OCI-M2 (cell line): Measurements from ENCODE around the gene B3GNT5.

Experiments used
- DNase-seq: peaks from one replicate; lab custom pipeline; 2025; ENCODE audit not compliant: unreplicated experiment; lab: John Stamatoyannopoulos, UW

The B3GNT5 gene, protein sequence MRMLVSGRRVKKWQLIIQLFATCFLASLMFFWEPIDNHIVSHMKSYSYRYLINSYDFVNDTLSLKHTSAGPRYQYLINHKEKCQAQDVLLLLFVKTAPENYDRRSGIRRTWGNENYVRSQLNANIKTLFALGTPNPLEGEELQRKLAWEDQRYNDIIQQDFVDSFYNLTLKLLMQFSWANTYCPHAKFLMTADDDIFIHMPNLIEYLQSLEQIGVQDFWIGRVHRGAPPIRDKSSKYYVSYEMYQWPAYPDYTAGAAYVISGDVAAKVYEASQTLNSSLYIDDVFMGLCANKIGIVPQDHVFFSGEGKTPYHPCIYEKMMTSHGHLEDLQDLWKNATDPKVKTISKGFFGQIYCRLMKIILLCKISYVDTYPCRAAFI

DNA sequence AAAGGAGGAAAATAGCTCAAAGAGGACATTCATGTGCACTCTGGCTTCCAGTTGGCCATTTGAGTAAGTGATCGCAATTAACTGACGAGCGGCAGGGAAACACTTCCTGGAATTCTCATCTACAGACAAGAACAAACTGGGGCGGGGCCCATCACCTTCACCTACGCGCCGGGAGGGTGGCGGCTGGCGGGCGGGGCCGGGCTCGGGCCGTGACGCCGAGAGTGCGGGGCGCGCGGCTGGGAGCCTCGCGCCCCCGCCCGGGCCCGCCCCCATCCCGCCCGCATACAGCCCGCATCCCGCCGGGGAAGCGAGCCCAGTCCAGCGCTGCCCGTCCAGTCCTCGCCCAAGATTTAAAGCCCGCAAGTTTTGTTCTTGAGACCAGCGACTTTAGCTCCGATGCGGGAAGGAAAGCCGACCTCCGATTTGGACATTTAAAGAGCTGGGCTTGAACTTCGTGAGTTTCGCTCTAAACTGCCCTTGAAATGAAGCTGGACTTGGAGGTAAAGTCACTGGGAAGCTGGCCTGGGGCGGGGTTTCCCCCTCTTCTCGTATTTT lies at the start of gene B3GNT5:
TSS of gene B3GNT5 (plus strand) at position 281 of the 555 bp plus-strand sequence. CDS start 16,546 bp downstream, outside the sequence.
- DNase-seq: no peak

DNA sequence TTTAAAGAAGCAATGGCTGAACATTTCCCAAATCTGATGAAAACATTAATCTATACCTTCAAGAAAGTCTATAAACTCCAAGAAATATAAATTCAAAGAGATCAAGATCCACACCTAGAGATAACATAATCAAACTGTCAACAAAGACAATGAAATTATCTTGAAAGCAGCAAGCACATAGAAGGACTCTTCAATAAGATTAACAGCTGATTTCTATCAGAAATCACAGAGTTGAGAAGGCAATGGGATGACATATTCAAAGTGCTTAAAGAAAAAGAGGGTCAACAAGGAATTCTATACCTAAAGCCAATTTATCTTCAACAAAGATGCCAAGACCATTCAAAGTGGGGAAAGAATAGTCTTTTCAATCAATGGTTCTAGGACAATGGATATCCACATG lies 49.4 kb upstream of the B3GNT5 start:
- DNase-seq: no peak

DNA sequence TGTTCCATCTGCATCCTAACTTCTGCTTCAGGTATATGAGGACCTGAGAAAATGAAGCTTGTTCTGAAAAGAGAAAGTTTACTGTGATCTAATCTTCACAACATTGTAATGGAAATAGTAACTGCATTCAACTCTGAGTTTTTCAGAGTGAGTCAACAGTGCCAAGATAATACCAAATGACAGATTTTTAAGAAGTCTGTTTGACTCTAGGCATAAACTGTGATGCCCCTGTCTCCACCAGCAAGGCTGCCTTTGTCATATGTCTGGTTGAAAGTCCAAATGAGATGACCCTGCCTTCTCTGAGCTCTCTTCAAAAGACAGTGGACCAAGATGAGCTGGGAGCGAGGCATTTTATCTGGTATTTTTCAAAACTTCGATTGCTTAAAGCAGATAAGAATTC lies 44.8 kb upstream of the B3GNT5 start:
- DNase-seq: no peak

DNA sequence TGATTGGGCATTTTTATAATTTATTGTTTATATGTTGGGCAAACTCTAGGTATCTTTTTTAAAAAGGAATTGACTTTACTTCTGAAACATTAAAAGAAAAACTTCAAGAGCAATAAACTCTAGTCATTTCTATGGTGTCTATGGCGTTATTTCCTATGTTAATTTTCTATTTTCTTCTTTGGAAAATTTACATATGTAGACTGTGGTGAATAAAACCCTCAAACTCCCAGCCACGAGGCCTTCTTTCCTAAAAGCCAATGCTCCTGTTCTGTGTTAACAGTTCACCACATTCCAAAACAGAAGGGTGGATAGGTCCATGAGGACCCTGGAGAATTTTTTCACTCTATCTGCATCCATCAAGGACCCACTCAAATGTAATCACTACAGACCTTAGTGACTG lies 44.3 kb upstream of the B3GNT5 start:
- no peak for DNase-seq

DNA sequence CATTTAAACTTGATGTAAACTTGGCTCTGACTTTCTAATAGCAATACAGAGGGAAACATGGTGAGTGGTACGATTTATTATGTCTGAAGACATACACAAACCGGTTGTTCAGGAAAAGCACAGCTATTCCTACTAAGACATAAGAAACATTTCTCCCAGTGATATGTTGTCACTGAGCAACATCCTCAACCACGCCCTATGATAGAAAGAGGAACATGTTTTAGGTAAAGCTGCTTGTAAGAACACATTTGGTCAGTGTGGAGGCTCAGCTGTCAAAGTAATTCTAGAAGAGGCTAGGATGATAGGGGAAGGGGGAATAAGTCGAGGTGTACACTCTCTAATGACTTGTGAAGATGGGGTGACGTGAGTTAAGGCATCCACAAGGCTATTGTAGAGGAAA lies 42.7 kb upstream of the B3GNT5 start:
- DNase-seq: no peak

DNA sequence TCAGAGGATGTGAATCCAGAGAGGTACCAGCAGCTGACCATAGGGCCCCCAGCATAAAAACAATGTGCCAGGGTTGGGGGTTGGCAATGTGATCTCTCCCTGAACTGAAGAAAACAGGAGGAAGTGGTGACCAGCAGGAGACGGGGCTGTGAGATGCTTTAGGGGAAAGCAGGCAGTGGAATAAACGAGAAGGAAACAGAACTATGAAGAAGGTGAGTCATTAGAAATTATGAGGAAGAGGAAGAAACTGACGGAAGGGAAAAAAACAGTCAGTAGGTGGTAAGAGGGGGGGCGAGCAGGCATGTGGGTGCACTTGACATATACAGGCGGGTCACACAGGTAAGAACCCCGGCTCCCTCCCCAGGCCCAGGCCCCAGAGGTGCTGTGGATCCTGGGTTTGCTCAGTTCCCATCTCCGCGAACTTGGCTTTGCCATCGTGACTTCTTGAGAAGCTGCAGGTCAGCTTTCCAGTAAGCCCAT lies 42.2 kb upstream of the B3GNT5 start:
- no peak for DNase-seq

DNA sequence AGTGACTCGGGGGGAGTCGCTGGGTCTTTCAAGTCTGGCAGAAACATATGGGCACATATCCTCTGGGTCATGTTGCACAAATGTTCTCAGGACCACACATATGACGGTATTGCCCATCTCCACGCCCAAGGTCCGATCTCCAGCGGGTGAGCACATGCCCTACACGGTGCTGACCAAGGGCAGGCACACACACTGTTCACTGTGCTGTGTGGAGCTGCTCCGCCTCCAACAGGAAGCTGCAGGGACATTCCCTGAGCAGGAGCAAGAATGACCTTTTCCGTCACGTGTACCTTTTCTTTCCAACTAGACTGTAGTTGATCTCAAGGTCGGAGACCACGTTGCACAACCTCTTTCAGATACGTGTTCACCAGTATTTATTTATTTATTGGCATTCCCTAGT lies 41.7 kb upstream of the B3GNT5 start:
- DNase-seq: no peak

DNA sequence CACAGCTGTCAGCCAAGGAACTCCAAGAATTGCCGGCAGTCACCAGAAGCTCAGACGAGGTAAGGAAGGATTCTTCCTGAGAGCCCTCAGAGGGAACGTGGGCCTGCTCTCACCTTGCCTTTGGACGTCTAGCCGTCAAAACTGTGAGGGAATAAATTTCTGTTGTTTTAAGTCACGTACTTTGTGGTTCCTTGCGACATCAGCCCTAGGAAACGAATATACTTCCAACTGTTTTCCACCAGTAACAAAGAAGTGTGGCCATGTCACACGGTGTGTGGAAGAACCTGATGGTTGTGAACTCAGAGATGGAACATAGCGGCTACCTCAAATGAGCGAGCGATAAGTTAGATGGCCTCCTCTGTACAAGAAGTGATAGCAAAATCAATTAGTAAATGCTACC lies 41.0 kb upstream of the B3GNT5 start:
- DNase-seq: no peak

DNA sequence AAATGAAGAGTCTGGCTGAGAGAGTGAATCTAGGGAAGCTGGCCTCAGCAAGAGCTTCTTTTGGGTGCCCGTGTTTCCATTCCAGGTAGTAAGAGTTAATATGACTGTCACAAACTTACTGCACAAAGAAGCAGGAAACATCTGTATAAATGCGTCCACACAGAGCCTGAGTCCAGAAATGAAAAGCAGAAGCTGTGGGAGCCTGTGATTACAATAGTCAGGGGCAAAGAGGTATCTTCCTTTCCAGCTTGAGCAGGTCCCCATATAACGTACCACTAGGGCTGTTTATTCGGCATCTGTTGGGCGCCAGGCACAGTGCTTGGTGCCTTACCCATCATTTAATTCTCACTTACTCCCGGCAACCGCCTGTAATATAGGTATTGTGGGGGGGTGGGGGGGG lies 40.5 kb upstream of the B3GNT5 start:
- no peak for DNase-seq

DNA sequence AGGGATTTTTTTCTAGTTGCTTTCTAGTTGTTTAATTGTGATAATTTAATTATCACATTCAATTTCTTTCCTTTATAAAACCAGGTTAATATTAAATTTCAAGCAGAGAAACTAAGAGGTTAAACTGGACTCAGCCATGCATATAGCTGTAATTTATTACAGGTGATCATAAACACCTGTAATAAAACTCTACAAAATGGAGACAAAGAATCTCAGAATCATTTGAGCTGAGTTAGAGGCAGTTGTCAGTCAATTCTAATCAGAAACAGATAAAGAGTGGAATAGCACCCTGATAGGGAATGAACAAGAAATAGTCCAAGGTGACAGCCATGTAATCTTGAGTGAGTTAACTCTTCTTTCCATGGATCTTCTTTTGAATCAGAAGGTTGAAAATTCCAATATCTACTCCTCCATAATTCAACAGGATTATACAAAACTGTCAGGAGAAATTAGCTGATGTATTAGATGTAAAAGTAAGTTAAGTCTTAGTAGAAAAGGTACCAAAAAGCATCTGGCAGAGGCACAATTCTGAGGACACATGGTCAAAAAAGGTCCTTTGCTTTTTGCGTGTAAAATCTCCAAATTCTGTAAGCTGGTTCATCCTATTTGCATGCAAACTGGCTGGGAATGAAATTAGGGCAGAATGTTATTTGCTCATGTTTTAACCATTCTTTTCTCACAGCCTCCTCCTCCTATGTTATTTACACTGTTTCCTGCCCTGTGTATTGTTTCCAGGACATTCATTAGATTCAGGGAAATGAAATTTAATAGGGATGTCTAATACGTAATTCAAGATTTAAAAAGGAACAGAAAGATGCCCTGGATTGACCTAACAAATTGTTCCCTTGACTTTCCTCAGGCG lies 39.4 kb upstream of the B3GNT5 start:
- DNase-seq: no peak

DNA sequence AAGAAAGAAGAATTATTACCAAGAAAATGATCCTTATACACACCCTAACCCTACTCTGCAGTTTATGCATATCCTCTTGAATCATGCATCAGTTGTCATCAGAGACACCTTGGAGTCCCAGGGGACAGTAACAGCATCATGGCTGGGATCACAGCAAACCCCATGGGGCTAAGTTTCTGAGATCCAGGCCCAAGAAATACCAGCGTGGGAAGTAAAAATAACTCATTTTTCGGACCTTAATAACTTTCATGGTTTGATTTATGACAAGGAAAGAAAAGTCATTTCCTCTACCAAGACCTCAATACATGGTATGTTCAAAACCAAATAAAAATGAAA lies 38.8 kb upstream of the B3GNT5 start:
- no peak for DNase-seq

DNA sequence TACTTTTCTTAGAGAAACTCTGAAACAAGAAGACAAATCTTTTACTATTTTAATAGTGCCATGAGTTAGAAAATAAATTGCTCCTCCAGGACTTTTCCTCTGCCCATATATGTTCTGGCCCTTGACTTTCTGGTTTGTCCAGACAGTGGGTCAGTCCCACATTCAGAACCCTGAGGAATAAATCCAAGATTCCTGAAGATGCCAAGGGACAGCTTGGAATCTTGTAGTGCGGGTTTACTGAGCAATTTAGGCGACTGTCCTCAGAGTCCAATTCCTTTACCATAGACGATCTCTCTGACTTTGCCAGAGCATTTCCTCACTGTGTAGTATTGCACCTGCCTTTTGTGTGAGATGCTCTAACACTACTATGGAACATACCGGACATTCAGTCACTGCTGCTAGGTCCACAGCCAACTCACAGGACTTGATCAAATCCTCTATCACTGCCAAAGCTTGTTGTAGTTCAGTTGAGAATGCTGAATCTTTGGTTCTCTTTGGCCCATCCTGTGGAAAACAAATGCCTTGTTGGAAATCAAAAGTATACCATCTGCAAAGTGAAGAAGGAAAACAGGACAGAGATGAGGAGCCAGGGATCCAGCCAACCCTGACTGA lies 37.4 kb upstream of the B3GNT5 start:
- no peak for DNase-seq

DNA sequence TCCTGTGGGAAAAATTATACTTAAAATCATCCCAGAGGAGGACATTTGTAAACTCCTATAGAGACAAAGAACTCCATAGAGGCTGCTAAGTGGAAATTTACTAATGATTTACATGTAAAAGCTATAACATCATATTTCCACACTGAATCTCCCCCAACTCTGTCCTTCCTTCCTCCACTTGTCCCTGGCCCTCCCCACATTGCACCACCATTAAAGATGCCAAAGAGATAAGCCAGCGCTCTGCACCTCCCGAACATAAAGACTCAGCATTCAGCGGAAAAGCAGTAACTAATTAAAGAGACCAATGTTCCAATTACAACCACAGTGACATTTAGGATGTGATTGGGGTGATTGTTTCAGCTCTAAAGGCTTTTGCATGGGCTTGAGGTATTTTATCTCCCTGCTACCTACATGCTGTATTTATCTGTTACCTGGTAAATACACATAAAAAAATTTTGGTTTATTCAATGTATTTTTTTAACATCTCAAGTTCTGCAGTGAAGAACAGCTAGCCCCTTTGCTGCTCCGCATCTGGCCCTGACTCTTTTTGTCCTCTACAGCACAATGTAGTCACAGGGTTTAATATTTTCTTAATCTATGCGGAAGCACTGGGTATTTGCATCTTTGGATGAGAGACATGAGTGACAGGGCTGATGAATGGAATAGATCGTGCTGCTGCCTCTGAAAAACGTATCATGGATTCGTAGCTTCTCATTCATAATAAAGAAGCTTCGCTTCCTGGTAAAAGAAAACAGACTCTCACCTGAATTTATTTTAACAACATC lies 35.3 kb upstream of the B3GNT5 start:
- no peak for DNase-seq

DNA sequence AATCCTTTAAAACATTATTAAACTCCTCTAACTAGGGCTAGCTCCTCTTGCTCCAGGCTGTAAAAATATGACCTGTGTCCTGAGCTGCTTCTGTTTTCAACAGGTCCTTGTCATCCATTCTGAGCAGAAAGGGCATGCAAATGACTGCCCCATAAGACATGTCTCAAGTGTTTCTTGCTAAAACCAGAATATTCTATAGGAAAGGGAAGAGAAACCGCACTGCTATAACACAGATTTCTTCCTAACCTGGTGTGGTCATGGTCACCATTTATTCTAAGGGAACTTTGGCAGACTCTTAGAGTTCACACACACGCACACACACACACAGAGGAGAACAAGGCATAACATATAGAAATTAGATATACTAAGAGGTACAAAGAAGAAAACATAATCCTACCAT lies 34.2 kb upstream of the B3GNT5 start:
- DNase-seq: no peak

DNA sequence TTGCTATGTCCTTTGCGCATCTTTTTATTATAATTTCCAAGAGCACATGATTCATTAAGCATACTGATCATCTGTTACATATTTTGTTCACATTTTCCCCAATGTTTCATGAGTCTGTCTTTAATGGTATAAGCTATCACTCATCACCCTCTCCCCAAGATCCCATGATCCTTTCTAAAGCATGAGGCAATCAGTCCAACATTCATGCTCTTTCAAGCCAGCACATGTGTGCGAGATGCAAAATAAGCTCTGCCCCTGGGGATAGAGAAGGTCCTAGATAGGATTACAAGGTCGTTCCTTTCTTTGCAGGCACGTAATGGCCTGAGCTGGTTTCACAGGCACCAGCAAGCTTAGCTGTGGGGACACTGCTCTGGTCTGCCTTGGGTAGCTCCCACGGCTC lies 32.2 kb upstream of the B3GNT5 start:
- no peak for DNase-seq

DNA sequence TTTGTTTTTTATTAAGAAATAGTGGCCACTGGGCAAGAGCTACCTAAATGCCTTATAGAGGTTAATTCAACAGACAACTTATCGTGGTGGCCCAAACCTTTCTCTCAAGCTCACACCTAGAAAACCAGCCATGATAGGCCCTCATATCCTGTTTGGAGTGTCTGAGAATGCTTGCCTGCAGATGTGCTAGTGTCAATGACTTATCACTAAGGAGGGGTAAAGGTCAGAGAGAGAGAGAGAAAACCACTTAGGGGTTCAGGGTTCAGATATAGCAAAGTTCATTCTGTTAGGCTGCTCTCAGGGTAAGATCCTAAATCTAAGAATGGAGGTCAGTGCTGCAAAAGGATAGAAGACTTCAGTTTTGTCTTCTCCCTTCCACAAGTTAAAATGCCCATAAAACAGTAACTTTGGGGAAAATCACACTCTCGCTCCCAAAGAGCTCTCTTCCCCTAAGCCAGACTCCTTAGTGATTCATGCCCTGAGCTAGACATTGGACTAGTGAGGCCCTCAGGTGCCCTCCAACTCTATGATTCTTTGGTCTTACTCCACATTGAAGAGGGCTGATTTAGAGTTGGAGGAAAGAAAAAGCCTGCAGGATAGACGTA lies 30.3 kb upstream of the B3GNT5 start:
- no peak for DNase-seq

DNA sequence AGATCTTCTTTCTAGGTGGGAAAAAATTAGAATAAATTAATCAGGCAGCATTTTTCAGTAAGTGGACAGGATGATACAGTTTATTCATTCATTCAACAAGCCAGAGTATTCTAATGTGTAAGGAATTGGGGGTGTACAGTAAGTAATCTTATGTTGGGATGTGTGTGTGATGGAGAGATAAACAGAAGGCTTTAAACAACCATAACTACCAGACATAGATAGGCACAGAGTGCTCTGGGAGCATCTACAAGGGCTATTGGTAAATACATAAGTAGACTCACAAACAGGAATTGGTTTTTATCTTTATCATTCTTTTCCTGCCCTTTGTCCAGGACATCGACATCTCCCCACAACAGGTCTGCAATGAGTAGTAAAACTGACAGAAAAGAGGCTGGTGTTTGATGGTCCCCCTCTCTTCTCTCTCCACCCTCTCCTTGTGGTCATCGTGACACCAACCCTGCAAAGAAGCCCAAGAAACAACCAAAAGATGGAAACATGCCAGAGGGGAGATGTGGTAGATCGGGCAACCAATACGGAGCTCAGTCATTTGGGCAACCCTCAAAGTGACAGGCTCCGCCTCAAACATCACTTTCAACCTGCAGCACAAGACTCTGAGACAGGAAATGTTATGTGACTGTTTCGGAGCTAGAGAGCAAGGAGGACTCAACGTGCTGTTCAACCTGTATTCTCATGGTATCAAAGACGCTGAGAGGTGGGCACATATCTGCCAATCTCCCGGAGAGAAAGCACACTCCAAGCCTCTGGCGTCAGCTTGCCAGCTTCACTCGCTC lies 28.7 kb upstream of the B3GNT5 start:
- DNase-seq: no peak

DNA sequence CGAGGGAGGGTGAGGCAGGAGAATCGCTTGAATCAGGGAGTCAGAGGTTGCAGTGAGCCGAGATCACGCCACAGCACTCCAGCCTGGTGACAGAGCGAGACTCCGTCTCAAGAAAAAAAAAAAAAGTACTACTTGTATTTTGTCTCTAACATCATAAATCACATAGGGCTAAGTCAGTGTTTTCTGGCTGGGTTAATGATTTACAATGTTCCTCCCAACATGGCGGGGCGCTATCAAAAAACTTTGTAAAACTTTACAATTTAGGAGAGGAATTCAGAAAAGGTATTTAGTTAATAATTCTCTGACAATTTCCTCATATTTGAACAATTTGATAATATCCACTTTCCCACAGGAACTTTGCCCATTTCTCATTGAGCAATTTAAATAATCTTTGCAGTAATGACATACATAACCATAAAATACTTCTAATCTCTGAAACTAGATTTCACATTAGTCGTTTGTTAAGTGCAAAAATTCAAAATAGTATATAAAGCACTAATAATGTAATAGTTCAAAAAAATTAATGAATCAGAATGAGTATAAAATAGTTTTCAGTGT lies 26.6 kb upstream of the B3GNT5 start:
- DNase-seq: no peak

DNA sequence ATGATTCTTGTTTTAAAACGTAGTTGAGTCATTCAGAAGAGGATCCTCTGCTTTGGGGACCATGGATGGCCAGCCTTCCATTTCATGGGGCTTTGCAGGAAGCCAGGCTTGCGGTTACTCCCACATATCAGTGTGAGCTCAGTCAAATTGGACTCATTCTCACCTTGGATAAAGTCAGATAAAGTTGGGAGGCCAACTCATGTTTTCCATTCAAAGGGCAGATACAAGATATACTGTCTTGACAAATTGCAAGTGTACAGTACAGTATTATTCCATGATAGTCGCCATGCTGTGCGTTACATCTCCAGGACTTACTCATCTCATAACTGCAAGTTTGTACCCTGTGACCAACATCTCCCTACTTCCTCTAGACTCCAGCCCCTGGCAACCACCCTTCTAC lies 25.5 kb upstream of the B3GNT5 start:
- DNase-seq: no peak
